HepG2 (cell line): Measurements from ENCODE around the gene FOSB. TPM values are rescaled to one million over a fixed set of nuclear protein-coding genes. Genes with fewer than 3 reads are reported as not detected.

Experiments
- ATAC-seq: fragments of 200-7000 bp; cut with Tn5 transposase; 3 replicates; pipeline ENCODE4 v1.9.1; 2020; ENCODE audit warnings: mild to moderate bottlenecking, moderate library complexity
- BruUV-seq: library from RNA; stranded (reverse); fragments of 400-500 nt; replicated peaks from 2 replicates; lab custom pipeline; 2021; lab: Mats Ljungman, UMichigan
- CTCF ChIA-PET: fragments of 300-600 bp; formaldehyde crosslinking; extraction: SDS; loops from one replicate; lab custom pipeline; 2021; ENCODE audit warnings: low total read pairs, inconsistent platforms, low intra/inter-chr PET ratio; lab: Yijun Ruan, JAX
- POLR2A ChIA-PET: fragments of 350-600 bp; sonication (Branson Sonifier 250); formaldehyde crosslinking; loops from one replicate; lab custom pipeline; 2020; ENCODE audit warnings: antibody characterized with exemption, inconsistent platforms; lab: Yijun Ruan, JAX
- DNase-seq: peaks from one replicate; pipeline ENCODE4 v3.0.0-alpha.2; 2015; ENCODE audit warnings: low spot score
- FAIRE-seq: peaks from 3 replicates; lab custom pipeline; 2011; peaks lifted over from hg19 to GRCh38; lab: Jason Lieb, UNC
- H2AFZ ChIP-seq: one replicate; pipeline ENCODE4 v1.6.1; 2011; ENCODE audit warnings: low read length, inconsistent platforms
- H3K27ac ChIP-seq: fragments of 300-600 bp; 3 replicates; pipeline ENCODE4 v1.8.0; 2011; ENCODE audit warnings: mixed run types, mild to moderate bottlenecking, mixed read lengths, low read length, inconsistent platforms; ENCODE audit not compliant: insufficient read depth; ENCODE audit errors: extremely low read length
- H3K27me3 ChIP-seq, 2 experiments: fragments of 200-600 bp in 1 of 2; 2 replicates in 1 of 2; 3 replicates in 1 of 2; pipeline versions ENCODE4 v1.6.0 to v1.8.0; 2011; ENCODE audit warnings: low read length in 2 of 2, mild to moderate bottlenecking in 2 of 2, moderate library complexity in 2 of 2, inconsistent platforms in 1 of 2; ENCODE audit not compliant: insufficient read depth in 2 of 2, control insufficient read depth in 1 of 2
- H3K36me3 ChIP-seq, 2 experiments: fragments of 200-600 bp in 1 of 2; replicated peaks in 1 of 2; 2 replicates in 1 of 2; 3 replicates in 1 of 2; pipeline versions ENCODE4 v1.5.1 to v1.8.0; 2011; ENCODE audit warnings: low read length in 2 of 2, inconsistent platforms in 1 of 2; ENCODE audit not compliant: insufficient read depth in 2 of 2, control insufficient read depth in 1 of 2
- H3K4me1 ChIP-seq: 2 replicates; pipeline ENCODE4 v1.5.1; 2012; ENCODE audit warnings: low read length, inconsistent platforms; ENCODE audit not compliant: insufficient read depth
- H3K4me2 ChIP-seq: 2 replicates; pipeline ENCODE4 v1.6.0; 2011; ENCODE audit warnings: low read depth, low read length, inconsistent platforms
- H3K4me3 ChIP-seq, 3 experiments: fragments of 200-600 bp in 1 of 3; sonication (generic), shearing (Covaris generic) in 1 of 3; replicated peaks in 1 of 3; 2 replicates each; pipeline ENCODE4 v1.5.1; 2011 to 2016; ENCODE audit warnings: low read length in 3 of 3, inconsistent platforms in 2 of 3, low read depth in 2 of 3, mild to moderate bottlenecking in 2 of 3, control low read depth in 1 of 3, mixed read lengths in 1 of 3; ENCODE audit not compliant: insufficient read depth in 1 of 3
- H3K79me2 ChIP-seq: one replicate; pipeline ENCODE4 v1.6.1; 2011; ENCODE audit warnings: low read length, inconsistent platforms; ENCODE audit not compliant: insufficient read depth
- H3K9ac ChIP-seq: 2 replicates; pipeline ENCODE4 v1.6.0; 2011; ENCODE audit warnings: mild to moderate bottlenecking, low read depth, low read length, inconsistent platforms; ENCODE audit not compliant: insufficient read depth
- H3K9me3 ChIP-seq: 2 replicates; pipeline ENCODE4 v1.5.1; 2012; ENCODE audit warnings: mild to moderate bottlenecking, low read length
- H4K20me1 ChIP-seq: 2 replicates; pipeline ENCODE4 v1.6.0; 2011; ENCODE audit warnings: inconsistent platforms, mild to moderate bottlenecking, low read length, moderate library complexity; ENCODE audit not compliant: insufficient read depth
- ATAD3A ChIP-seq: sonication (generic); formaldehyde crosslinking; IDR thresholded peaks from 2 replicates; pipeline ENCODE4 v1.4.0; 2020; ENCODE audit warnings: missing genetic modification reagents
- CHCHD3 ChIP-seq: sonication (generic); formaldehyde crosslinking; IDR thresholded peaks from 2 replicates; pipeline ENCODE4 v1.8.0; 2022; ENCODE audit warnings: mild to moderate bottlenecking, missing genetic modification reagents, moderate library complexity
- CHD4 ChIP-seq: fragments of 200-600 bp; sonication (generic); IDR thresholded peaks from 2 replicates; pipeline ENCODE4 v1.7.0; 2017; ENCODE audit warnings: mild to moderate bottlenecking, low read length, borderline replicate concordance
- GABPA ChIP-seq, 2 experiments: IDR thresholded peaks; 2 replicates each; pipeline ENCODE4 v1.6.1; 2011 to 2016; ENCODE audit warnings: low read depth in 2 of 2, low read length in 1 of 2, missing biosample characterization in 1 of 2, missing genetic modification characterization in 1 of 2
- NFKB2 ChIP-seq: sonication (generic); formaldehyde crosslinking; IDR thresholded peaks from 2 replicates; pipeline ENCODE4 v1.4.0; 2020; ENCODE audit warnings: missing genetic modification reagents, borderline replicate concordance
- ZBTB33 ChIP-seq: sonication (generic); formaldehyde crosslinking; IDR thresholded peaks from 2 replicates; pipeline ENCODE4 v1.4.0; 2020; ENCODE audit warnings: missing genetic modification reagents
- ZFP91 ChIP-seq: sonication (generic); formaldehyde crosslinking; IDR thresholded peaks from 2 replicates; pipeline ENCODE4 v1.9.0; 2022; ENCODE audit warnings: missing genetic modification reagents, mild to moderate bottlenecking, borderline replicate concordance
- ZNF512 ChIP-seq: sonication (generic); formaldehyde crosslinking; IDR thresholded peaks from 2 replicates; pipeline ENCODE4 v1.4.0; 2020; ENCODE audit warnings: mild to moderate bottlenecking, missing genetic modification reagents
- ZNF710 ChIP-seq: sonication (generic); formaldehyde crosslinking; IDR thresholded peaks from 2 replicates; pipeline ENCODE4 v1.5.0; 2020; ENCODE audit warnings: mild to moderate bottlenecking, missing genetic modification reagents, borderline replicate concordance
- ZSCAN5A ChIP-seq: sonication (generic); formaldehyde crosslinking; IDR thresholded peaks from 2 replicates; pipeline ENCODE4 v1.8.0; 2022; ENCODE audit warnings: mild to moderate bottlenecking, missing genetic modification reagents, borderline replicate concordance
- WGBS: methylation state at CpG from one replicate; pipeline ENCODE4 v1.1.6; 2017; ENCODE audit warnings: low lambda C conversion rate; 5-methylcytosine and 5-hydroxymethylcytosine counted together
- in situ Hi-C: cut with HindIII; loops from 2 replicates; pipeline ENCODE4 v1.10.0; 2017; ENCODE audit warnings: low pct_unique_long_range_greater_than_20kb; ENCODE audit not compliant: extremely low pct_ligation_motif_present
- intact Hi-C: fragments of 100-400 bp; cut with micrococcal nuclease; formaldehyde crosslinking; loops from one replicate; pipeline ENCODE4 v1.10.0; 2022; ENCODE audit not compliant: unreplicated experiment
- polyA plus RNA-seq, 8 experiments: library from polyadenylated mRNA; depleted of rRNA in 3 of 8; stranded (reverse) in 7 of 8; unstranded in 1 of 8; fragments of >200 nt; fragmentation: Illumina TruSeq in 4 of 8; extraction: Trizol in 4 of 8; gene quantifications; 2 replicates each; pipeline versions ENCODE4 v1.2.1 to v1.2.3, GENCODE V29; 2011 to 2016; ENCODE audit warnings: low read depth in 4 of 8, missing spikeins in 1 of 8, mixed read lengths in 1 of 8; ENCODE audit not compliant: insufficient read depth in 1 of 8
- total RNA-seq, 5 experiments: library from RNA; depleted of rRNA; stranded (reverse); fragments of >200 nt; fragmentation: Illumina TruSeq; extraction: Trizol; gene quantifications; 2 replicates each; pipeline ENCODE4 v1.2.3, GENCODE V29; 2016; ENCODE audit warnings: low read depth in 1 of 5

The FOSB gene
- total and polyA plus RNA-seq, 2 of the 13 experiments (the other 11 are each of a cell fraction or from before 2014, with no cell fraction given): 2.8 to 6.0 TPM

GRCh38 chr19:45442778-45443461 is 24.9 kb upstream of the FOSB start:
- H3K4me2 ChIP-seq: peak overlapping the region; percentile 96
- BruUV-seq: no TSS peak
- no peak for DNase-seq
- no peaks in the 10 kb centered on the region for H3K36me3 ChIP-seq
- ChIA-PET POLR2A (no interaction called here), CTCF (no interaction called here)
- in situ Hi-C loops (loop anchor here (5.0 kb wide), 1 partner anchor 34 kb away; no protein-coding TSS in a partner anchor), intact Hi-C loops (no loop called here)
- H3K9me3 ChIP-seq: no peaks in the 10 kb centered on the region
- H3K9ac ChIP-seq: peak overlapping the region; percentile 92; the same call in 1 of the 2 replicates
- TF ChIP-seq ZSCAN5A (no peak), CHCHD3 (no peak), NFKB2 (CRISPR knock-in tag) (0 out of 2 replicates have a peak, but pooled peaks have one; percentile 11), ZNF710 (CRISPR knock-in tag) (0 out of 2 replicates have a peak, but pooled peaks have one; percentile 6), ZFP91 (CRISPR knock-in tag) (peak; percentile 40; the same call in 1 of the 2 replicates), GABPA (IDR thresholded peaks at IDR 0.05; ENCODE audit: low read depth, low read length) (0 out of 2 replicates have a peak, but pooled peaks have one; percentile 11), GABPA (CRISPR knock-in tag; IDR thresholded peaks at IDR 0.05; ENCODE audit: low read depth) (no peak), ATAD3A (CRISPR knock-in tag) (no peak), CHD4 (0 out of 2 replicates have a peak, but pooled peaks have one; percentile 30), ZBTB33 (CRISPR knock-in tag) (0 out of 2 replicates have a peak, but pooled peaks have one; percentile 0), ZNF512 (no peak)
- no peak for ATAC-seq
- FAIRE-seq: no peak
- 21% methylated on average over 13 of the region's 15 CpGs for WGBS
- H3K4me1 ChIP-seq: peaks cover 66% of the 10 kb centered on the region
- H3K27ac ChIP-seq: peak overlapping the region; percentile 21
- H3K79me2 ChIP-seq: no peaks in the 10 kb centered on the region
- H3K27me3 ChIP-seq: no peaks in the 10 kb centered on the region
- peak overlapping the region; percentile 17 to 78 (median 23); a peak in 2 of 6 replicates for H3K4me3 ChIP-seq
- H2AFZ ChIP-seq: no peak overlapping the region
- H4K20me1 ChIP-seq: no peaks in the 10 kb centered on the region
